GM18861 (cell line): ENCODE results near the gene AURKA.

Experiments used
- ATAC-seq: cut with Tn5 transposase; IDR thresholded peaks from one replicate; pipeline ENCODE4 v1.9.1; 2021; ENCODE audit not compliant: unreplicated experiment

AURKA gene

GRCh38 chr20:56392132-56392880 is at the start of gene AURKA, which contains the start of gene CSTF1:
Gene AURKA, minus strand, starts transcription at chr20:56392215. Its CDS starts 4,018 bp downstream, at chr20:56388197.
Gene CSTF1, plus strand, starts transcription at chr20:56392645. Its CDS starts 2,908 bp downstream, at chr20:56395553.
- ATAC-seq: peak; percentile 94

DNA sequence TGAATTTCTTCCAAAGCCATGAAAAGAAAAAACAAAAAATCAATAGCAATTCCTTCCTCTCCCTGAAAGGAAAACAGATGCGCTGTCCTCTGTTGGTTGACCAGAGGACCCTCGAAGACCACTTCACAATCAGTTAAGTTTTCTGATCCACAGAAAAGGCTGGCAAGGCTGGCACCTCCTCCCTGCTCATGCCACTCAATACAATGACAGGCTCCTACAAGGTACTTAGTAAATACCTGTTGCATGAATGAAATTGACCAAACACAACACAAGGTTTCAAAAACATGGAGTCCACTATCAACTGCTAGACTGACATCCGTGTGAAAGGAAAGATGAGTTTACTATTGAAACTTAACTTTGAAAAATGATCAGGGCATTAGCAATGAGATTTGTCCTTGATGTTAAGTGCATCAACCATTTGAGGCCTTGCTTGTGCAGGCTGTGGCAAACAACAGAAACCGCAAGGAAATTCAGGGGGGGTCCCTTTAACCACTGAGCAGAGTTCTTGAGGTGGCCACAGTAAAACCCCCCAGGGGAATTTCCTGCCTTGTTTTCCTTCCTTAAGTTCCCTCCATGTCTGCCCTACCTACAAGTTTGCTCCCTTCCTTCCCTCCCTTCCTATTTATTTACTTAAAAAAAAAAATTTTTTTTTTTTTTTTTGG is 48.5 kb upstream of the AURKA start:
- peak; percentile 58 for ATAC-seq

DNA sequence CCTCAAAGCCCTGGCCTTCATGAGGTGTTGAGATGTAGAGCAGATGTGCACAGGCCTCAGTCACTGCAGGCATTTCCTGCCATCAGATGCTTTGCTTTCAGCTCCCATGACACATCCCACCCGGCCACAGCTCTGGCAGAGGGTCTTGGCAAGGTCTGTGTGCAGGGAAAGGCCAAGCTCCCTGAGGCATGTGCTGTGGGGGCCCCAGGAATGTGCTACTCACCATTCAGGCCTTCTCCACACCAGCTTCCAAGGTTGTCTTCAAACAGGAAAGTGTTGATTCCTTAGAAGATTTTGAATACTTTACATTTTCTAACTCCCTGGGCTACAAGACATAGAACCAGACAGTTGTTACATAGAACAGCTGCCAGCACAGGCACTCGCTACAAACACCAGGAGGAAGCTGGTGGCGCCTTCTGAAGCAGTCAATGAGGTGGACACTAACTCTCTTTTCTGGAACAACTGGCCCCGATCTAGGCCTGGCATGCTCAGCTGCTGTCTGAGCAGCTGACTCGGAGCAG is 47.8 kb upstream of the AURKA start:
- ATAC-seq: no peak

- ATAC-seq: no peak
Observed at GRCh38 chr20:56438284-56438683, 46.3 kb upstream of the AURKA start.

- ATAC-seq: no peak
Observed at GRCh38 chr20:56437196-56437960, 45.4 kb upstream of the AURKA start.

GRCh38 chr20:56433880-56434255 is 41.9 kb upstream of the AURKA start:
- no peak for ATAC-seq

GRCh38 chr20:56433221-56433879 is 41.3 kb upstream of the AURKA start:
- no peak for ATAC-seq

- no peak for ATAC-seq
Observed at GRCh38 chr20:56431471-56431870, 39.5 kb upstream of the AURKA start.

GRCh38 chr20:56430957-56431356 is 38.9 kb upstream of the AURKA start:
- ATAC-seq: no peak

- no peak for ATAC-seq
Observed at GRCh38 chr20:56430461-56430860, 38.4 kb upstream of the AURKA start.

- ATAC-seq: no peak
Observed at GRCh38 chr20:56429941-56430340, 37.9 kb upstream of the AURKA start.

- ATAC-seq: no peak
Observed at GRCh38 chr20:56429502-56429901, 37.5 kb upstream of the AURKA start.

- no peak for ATAC-seq
Observed at GRCh38 chr20:56428881-56429280, 36.9 kb upstream of the AURKA start.

GRCh38 chr20:56428410-56428809 is 36.4 kb upstream of the AURKA start:
- ATAC-seq: no peak

- ATAC-seq: no peak
Observed at GRCh38 chr20:56427797-56428196, 35.8 kb upstream of the AURKA start.

DNA sequence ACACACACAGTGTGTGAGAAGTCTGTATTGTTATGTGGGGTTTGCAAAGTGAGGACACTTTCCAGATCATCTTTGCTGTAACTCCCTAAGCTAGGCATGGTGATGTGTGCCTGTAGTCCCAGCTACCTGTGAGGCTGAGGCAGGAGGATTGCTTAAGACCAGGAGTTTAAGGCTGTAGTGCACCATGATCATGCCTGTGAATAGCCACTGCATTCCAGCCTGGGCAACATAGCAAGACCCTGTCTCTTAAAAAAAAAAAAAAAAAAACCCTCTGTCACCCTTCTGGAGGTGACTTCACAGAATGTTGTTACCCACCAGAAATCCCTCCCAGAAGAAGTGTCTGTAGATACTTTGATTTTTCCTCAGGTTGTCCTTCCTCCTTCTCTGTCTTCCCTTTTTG is 34.9 kb upstream of the AURKA start:
- no peak for ATAC-seq

DNA sequence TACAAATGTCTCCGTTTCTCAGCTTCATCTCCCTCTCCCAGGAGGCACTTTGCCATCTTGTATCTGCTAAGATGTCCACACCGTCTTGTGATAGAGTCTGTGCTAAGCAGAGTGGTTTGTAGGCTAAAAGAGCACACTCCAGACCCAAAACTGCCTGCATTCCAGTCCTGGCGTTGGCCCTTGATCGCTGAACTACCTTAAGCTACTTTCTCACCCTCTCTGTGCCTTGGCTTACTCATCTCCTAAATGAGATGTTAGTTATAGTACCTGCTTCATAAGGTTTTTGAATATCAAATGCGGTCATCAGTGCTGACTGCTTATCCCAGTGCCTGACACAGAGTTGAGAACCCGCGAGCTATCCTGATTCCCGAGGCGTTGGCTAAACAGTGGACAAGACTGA is 34.0 kb upstream of the AURKA start:
- no peak for ATAC-seq

GRCh38 chr20:56424931-56425330 is 32.9 kb upstream of the AURKA start:
- ATAC-seq: no peak

DNA sequence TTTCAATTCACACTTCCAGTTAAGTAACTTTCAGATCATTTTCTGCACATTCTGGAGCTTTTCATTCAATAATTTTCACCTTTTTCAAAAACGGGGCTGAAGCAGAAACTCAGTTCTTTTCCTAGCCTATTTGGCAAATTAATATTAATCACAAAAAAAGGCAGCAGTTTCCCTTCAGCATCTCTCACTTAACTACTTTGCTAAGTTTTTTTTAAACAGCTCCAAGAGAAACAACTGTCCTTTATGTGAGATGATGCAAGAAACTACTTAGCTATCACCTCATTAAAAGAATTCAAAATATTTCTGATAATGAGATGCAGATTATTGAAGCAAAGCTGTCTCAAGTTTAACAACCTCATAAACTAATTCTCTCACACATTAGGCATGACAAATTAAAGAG is 31.9 kb upstream of the AURKA start:
- ATAC-seq: no peak

DNA sequence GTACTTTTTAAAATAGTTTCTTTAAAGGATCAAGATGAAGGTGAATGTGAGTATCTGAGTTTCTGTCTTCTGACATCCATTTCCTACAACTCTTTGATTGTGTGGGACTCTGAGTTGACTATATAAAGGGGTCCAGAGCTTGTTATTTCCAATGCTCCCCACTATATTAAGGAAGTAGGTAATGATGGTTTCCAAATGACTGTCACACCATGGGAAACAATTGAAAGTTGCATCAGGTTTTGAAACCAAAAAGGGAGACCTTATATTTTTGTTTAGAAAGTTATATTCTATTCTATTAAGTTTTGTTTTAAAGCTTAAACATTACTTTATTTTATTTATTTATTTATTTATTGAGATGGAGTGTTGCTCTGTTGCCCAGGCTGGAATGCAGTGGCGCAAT is 31.2 kb upstream of the AURKA start:
- ATAC-seq: no peak

- no peak for ATAC-seq
Observed at GRCh38 chr20:56422824-56423189, 30.8 kb upstream of the AURKA start.
